MV-4-11 (cell line): ENCODE measurements around the gene KCNIP4.

ENCODE experiments used
- DNase-seq: peaks from one replicate; lab custom pipeline; 2025; lab: John Stamatoyannopoulos, UW

KCNIP4 gene

DNA sequence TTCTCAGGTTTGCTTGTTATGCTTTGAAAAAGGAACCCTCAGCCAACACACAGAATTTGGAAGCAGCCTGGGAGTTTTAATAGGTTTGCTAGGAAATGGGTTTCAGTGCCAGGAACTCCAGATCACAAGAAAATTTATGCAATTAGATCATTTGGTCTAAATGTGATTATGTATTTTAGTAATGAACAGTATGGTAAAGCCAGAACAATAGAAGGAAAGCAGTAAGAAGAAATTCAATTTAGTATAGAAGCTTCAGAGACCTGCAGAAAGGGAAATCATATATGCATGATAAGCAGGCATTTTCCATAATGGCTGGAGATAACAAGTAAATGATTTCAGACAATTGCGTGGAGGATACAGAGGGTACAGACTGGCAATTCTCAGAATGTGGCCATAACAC is 184.7 kb downstream of the KCNIP4 start:
- no peak for DNase-seq

DNA sequence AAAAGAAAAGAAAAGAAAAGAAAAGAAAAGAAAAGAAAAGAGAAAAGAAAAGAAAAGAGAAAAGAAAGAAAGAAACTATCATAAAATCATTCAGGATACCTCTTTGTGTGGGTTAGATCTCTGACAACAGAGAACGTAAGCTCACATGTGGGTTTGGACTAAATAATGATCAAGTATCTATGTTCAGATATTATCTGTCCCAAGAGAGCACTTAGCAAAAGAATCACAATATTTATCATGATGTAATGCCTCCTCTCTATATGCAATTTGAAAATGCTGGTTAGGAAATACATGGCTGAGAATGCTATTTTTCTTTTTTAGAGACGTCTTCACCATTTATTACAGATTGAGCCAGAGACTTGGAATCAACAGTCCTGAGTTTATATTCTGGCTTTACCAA is 191.3 kb downstream of the KCNIP4 start:
- no peak for DNase-seq

DNA sequence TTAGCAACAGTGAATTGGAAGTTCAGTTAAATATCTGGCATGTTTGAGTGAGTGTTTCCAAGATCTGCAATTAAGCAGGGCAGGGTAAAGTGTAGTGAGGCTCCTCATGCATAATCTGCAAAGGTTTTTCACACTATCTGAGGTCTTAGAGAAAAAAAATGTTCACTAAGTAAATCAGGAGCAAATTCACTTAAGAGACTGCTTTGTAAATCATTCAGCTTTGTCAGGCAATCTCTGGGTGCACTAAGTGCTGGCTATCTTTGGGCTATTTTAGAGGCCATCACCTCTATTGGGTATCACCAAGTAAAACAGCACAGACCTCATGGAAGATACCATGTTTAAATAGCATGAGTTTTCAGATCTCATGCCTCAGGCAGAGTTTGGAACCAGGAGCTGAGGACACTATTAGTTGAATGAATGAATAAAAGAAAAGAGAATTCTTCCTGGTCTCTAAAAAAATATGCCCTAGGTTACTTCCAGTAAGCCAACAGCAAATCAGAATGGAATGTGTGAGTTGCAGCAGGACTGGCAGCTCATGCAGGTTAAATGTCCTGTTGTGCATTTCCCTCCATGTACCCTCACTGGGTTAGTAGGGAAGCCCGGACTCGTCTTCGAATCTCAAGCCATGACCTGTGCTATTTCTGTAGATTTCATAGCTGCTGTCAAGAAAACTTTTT is 195.3 kb downstream of the KCNIP4 start:
- no peak for DNase-seq

DNA sequence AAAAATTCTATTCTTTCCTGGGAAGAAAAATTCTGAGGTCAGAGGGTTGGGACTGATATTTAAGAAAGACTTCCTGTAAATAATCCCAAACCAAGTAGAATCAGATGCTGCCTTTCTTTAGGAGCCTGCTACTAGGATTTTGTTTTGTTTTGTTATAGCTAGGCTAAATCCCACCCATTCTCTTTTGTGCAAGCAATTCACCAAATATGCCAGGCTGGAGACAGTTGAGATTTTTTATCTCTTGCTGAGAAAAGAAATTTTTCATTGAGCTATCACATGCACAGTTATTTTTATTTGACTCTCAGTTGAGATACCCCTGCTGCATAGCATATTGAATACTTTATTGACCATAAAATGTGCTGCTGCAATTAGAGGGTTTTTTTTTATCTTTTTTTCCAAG is 196.0 kb downstream of the KCNIP4 start:
- DNase-seq, result no peak

DNA sequence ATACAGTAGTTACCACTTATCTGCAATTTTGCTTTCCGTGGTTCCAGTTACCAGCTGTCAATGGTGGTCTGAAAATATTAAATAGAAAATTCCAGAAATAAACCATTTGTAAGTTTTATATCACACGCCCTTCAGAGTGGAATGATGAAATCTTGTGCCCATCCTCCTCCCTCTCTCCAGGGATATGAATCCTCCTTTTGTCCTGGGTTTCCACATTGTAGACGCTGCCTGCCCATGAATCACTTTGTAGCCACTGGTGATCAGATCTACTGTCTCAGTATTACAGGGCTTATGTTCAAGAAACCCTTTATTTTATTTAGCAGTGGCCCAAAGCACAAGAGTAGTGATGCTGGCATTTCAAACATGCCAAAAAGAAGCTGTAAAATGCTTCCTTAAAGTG is 198.6 kb downstream of the KCNIP4 start:
- no peak for DNase-seq

DNA sequence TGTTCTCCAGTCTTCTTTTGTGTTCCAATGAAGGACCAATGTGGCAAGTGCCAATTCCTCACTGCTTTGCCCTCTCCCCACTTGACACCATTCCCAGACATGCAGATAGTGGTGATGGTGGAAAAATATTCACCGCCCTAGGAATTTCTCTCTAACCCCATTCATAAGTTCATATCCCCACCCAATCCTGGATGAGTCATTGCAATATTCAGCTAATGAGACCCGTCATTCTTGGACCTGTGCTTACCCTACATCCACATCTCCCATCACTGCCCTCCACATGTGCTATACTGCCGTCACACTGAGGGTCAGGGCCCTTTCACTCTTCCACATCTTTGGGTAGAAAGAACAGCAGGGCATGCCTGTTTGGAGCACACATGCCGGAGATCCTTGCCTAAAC is 199.2 kb downstream of the KCNIP4 start:
- no peak for DNase-seq

DNA sequence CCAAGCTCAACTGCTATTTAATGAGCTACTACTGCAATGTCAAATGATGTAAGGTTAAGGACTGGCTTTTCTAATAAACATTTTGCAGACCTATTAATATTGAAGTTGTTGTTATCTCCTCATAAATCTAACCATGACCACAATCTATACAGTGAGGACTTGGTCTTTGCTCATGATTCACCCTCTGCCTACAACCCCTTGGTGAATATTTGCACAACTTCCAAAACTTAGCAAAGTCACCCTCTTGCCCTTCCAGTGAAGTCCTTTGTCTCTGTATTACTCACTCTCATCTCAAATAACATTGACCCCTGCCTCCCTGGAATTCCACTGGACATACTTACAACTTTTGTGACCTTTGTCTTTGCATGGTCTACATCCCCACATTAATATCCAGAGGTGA is 204.5 kb downstream of the KCNIP4 start:
- no peak for DNase-seq

DNA sequence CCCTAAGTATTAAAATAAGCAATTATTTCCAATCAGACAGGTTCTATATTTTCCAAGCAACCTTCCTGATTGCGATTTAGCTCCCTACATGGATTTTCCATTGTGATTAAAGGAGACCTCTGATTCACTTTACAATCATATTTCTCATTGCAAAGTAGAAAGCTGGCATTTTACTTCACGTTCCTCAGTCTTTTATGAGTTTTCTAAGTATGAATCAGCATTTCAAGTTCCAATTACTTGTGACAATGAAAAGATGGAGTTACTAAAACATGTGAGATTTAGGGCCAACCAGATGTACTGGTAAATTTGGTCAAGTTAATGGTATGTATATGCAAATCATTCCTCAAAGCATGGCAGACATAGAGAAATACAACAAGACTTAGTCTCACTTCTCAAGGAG is 206.2 kb downstream of the KCNIP4 start:
- no peak for DNase-seq

DNA sequence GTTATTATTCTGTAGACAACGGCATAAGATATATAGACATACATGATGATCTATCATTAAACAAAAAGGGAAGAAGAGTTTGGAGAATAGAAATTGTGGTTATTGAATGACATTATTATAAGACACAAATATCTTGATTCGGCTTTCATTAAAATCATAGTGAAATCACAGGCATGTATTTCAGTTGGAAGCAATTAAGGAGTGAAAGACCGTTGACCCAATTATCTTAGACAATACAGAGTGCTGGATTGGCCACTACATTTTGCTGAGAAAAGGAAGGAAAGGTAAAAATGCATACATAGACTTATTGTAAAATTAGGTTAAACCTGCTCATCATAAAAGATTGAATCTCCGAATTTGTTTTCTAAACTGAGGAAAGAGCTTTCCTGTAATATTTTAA is 209.8 kb downstream of the KCNIP4 start:
- DNase-seq, result no peak

DNA sequence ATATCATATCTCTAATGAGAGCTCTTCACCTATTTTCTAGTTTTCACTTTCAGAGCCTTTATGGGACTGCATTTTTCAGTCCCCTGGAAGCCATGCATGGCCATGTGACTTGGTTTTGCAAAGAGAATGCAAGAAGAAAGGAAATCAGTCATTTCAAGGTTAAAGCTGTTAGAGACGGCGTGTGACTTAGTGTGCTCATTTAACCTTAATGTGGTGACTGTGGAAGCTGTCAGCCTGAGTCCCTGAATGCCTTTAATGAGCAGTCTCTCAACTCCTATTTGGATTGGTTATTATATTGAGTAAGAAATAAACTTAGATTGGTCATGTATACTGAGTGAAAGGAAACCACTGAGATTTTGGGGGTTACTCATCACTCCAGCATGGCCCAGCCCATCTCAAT is 212.7 kb downstream of the KCNIP4 start:
- no peak for DNase-seq

DNA sequence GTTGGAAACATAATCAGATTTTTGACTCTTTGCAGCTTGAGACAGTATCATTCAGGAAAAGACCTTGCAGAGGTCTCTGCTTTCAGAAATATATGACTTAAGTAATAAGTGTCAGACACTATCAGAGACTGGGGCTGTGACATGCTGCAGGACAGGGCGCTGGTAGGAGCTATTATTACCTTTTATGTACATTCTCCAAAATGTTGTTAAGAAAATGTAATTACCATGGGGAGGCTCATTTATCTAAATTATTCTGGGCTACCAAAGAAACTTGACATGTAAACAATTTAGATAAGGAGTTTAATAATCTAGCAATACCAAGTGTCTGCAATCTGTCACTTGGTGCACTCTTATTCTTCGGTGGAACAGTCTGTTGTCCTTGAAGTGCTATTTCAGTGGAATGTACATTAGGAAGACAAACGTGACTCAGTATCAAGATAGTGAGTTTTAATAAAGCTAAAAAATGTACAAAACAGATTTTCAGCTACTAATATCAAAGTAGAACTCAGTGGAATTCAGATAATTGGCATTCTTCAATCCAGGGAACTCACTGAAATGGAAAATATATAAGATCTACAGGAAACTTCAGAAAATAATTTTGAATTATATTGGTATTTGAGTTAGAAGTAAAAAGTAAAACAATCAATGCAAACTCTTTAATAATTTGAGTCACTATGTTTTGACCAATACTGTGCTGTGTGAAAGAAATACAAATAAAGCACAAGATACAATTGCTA is 214.5 kb downstream of the KCNIP4 start:
- no peak for DNase-seq

DNA sequence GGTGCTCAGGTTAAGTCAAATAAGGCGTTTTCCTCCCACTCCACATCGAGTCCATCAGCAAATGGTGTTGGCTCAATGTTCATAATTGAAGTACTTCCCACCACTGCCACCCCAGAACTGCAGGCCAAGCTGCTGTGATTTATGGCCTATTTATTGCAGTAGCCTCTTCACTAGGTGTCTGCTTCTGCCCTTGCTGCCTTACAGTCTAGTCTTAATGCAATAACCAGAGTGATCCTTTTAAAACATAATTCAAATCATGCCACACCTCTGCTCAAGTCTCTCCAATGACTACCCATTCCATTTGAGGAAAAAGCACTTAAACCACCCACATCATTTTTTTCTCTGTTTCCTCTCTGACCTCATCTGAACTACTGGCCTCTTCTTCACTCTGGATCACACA is 220.3 kb downstream of the KCNIP4 start:
- DNase-seq, result no peak

DNA sequence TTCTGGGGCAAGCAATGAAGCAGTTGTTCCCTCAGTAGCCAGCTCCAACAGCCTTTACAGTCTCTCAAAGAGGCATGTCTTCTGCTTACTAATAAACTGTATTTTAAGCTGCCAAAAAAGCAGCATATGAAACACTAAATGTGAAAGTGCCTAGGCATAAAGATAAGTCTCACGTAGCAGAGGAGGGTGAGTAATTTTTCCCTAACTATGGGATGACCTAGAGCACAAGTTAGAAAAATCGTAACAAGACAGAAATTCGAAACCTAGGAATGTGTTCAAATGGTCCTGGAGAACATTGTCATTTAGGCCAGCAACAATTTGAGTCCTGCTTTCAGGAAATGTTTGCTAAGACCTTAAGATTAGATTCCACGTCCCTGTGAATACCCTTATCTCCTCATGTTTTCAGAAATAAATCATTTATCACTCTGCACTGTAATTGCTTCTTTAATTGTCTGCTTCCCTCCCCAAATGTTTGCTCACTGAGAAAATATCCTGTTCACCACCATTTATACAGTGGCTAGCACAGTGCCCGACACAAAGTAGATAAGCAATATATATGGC is 222.2 kb downstream of the KCNIP4 start:
- DNase-seq, result no peak

DNA sequence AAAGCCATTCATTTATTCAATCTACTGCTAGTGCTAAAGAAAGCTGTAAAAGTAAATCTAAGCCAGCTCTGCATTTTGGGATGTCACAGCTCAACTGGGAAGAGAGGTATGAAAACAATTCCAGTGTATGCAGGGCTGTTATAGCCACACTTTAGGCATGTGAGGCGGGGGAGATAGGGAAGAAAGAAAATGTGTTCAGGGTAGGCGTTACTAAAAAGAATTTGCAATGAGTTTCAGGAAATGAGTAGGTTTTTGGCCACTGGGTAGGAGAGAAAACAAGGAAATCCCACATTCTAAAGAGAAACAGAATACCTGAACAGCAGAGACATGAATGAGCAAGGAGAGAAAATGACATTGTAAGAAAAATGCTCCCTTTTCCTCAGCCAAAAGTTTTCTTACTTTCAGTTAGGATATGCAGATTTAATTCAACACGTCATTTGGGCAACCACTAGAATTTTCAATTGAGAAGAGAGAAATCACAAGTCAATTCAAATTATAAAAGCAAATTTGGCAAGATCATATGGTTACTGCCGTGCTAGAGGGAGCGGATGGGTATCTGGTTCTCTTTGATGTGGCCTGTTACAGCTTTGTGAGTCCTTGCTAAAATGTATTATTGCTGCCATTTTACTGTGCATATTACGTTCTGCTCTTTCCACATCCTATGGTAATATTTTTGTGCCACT is 226.3 kb downstream of the KCNIP4 start:
- DNase-seq, result no peak

DNA sequence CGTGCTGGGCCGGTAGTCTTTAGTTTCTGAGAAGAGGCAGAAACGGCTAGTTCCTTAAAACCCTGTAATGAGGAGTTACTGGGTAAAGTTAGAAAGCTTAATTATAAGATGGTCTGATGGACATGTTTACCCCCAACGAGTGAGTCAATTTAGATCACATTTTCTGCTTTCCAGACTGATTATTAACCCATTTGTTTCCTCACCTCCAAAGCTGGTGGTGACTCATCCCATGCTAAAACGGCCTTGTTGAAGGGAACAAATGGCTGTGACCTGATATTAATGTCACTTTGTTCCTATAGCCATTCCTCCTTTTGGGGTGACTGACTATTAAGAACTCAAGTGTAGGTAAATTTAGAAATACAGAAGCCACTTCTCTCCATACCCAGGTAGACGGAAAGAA is 232.0 kb downstream of the KCNIP4 start:
- no peak for DNase-seq

DNA sequence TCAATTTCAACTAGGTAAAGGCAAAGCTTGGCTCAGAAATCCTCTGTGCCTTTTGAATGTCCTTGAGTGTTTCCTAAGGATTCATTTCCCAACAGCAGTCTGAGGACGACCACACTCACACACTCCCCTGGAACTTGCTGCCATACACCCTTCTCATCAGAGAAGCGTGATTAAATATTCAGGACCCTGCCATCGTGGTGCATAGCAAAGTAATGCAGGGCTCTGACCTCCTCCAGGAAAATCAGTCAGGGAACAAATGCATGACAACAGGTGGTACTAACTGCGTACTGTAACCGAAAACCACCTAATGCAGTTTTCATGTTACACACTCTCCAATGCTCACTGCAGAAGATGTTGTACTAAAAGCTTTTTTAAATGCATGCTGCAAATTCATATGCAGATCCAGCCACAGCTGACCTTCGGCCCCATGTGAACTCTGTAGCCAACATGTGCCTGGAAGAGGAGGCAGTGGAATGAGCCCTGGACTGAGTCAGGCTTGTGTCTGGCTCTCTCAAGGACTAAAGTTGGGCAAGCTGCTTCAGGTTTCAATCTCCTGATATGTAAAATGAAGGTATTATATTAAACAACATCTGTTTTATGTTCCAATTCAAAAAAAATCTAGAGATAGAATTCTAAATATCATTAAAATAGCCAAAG is 238.3 kb downstream of the KCNIP4 start:
- DNase-seq, result no peak

DNA sequence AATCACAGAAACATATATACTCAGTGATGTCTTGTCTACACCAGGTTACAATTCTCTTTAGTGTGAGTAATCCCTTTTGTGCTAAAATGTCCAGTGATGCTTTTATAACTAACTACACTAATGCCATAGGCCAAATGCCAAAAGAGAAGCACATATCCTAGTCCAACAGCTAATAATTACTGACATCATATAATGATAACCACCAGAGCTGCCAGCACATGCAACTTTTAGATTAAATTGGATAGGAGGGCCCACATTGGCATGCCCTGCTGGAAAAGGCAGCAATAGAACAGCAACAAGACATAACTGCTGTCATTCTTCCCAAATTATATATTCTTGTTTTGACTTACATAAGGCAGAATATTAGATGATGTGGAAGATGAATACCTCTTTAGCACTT is 238.8 kb downstream of the KCNIP4 start:
- DNase-seq, result no peak

DNA sequence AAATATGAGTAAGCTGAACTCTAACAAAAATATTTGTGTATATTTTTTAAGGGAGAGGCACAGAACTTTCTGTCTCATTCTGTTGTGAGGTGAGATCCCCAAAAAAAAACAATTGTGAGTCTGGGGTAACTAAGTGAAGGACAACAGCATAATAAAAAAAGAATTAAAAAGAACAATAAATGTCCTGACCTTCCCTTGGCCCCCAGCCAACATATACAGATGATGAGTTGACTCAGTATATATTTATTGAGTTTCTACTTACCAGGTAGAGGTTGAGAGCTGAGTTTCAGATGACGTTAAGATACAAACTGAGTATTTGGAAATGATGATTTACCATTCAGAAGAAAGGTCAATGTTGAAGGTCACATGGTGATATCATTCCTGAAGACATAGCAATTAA is 239.5 kb downstream of the KCNIP4 start:
- DNase-seq, result no peak

DNA sequence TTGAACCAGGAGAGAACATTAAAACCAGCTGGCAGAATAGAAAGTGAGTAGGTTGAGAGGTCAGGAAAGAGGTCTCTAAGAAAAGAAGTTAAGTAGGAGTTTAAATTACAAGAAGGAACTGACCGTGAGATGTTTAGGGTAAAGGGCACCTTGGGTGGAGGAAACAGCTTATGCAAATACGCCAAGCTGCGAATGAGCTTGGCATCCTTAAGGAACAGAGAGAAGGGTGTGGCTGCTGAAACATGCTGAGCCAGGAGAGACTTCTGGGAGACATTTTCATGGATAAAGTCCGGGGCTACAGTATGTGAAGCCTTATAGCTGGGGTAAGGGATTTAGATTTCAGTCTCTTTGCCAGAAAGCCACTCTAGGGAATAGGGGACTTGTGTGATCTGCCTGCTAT is 249.1 kb downstream of the KCNIP4 start:
- DNase-seq, result no peak

DNA sequence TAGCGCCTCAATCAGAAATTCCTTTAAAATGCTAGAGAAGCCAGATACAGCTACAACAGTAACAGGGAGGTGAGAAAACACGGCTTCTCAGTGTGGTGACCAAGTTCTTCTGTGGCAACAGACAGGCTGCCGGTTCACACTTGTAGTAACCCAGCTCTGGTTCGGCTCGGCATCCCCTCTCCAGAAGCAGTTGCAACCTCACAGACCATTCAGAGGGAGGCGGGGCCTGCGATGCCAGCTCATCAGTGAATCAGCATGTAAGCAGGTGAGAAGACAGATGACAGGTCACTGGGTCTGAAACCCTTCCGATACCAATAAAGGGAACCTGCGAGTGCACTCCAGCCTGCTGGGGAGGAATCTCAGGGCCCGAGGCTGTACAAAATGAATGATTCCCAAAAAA is 251.0 kb downstream of the KCNIP4 start:
- DNase-seq, result no peak

DNA sequence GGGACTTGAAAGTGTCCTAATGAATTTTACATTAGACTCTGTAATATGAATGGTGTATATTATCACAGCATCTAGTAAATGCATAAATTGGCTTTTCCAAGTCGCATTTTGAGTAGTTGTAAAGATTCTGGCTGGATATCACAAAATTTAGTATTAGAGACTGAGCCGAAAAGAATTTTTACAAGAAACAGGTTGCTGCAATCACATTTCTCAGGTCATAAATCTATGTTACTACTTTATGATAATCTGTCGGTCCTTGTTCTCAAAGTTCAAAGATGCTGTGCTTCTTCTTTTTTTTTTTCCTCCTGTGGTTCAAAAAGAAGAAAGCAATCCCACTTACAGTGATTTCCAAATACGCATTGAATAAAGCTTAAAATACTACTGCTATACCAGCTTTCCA is 253.4 kb downstream of the KCNIP4 start:
- no peak for DNase-seq

DNA sequence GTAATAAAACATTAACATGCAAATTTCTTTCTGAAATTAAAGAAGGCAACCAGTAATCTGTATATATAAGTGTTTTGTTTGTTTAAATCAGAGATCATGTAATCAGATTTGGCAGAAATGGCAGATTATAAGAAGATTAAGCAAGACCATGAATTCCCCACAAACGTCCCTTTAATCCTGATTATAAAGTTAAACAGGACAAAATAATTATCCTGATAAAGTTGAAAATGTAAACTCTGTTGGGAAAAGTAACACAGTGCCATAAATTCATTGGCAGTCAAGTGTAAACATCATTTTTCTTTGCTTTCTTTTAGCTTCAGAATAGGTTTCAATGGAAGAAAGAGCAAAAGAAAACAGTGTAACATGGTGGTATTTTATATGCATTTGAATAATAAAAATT is 256.3 kb downstream of the KCNIP4 start:
- no peak for DNase-seq
